ENCODE results near the gene EDN2. TPM values are rescaled to one million over a fixed set of nuclear protein-coding genes. Genes with fewer than 3 reads are reported as not detected.

The EDN2 gene
- total and polyA plus RNA-seq, 2 of the 8 experiments (the other 6 are each of a cell fraction or from before 2014, with no cell fraction given) = 0.32 to 0.39 TPM

DNA sequence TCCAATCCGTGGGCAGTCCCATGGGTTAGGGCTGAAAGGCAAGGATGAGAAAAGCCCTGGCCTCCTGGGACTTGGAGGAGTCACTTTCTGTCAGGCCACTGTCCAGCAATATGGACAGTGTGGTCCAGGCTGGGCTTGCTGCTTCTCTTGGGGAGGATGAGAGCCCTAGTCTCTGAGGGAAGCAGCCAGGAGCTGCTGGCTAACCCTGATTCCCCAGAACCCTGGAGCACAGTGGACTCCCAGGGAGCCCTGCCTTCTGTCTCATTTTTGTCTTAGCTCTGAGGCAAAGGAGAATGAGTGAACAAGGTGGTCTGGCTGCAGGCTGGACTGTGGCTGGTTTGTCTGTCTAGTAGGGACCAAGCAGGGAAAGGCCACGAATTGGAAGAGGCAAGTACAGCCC lies 23.8 kb upstream of the EDN2 start:
- no peaks in the 10 kb centered on the region for H3K27me3 ChIP-seq (replicated peaks in 1 of 4; ENCODE audit: control insufficient read depth in 3 of 4, extremely low read depth in 1 of 4, insufficient read depth in 3 of 4, low read length in 3 of 4)
- H3K79me2 ChIP-seq (ENCODE audit: control insufficient read depth in 1 of 2, insufficient read depth in 2 of 2, low read length in 2 of 2) = no peaks in the 10 kb centered on the region
- no peak overlapping the region for H3K4ac ChIP-seq (replicated peaks; ENCODE audit: insufficient read length, low read depth, low read length)
- WGBS, 2 experiments (ENCODE audit: extremely low coverage in 1 of 2, insufficient coverage in 1 of 2, insufficient read length in 1 of 2, insufficient replicate concordance in 2 of 2, low coverage in 1 of 2, low lambda C conversion rate in 2 of 2, missing lambda C conversion rate in 1 of 2) = 73% methylated on average over 2 of the region's 2 CpGs; no CpG with 5 or more reads in 1 of the 2 experiments
- no peak overlapping the region for H2AFZ ChIP-seq (ENCODE audit: low read length)
- H3K23ac ChIP-seq (ENCODE audit: insufficient read length) = no peak overlapping the region
- FAIRE-seq = no peak
- no peak overlapping the region for H3K14ac ChIP-seq (ENCODE audit: insufficient read length)
- CTCF ChIA-PET (ENCODE audit: partially characterized antibody) = interaction anchor here (0.9 to 4.3 kb wide), 13 partner anchors 8 to 193 kb away, joined by 3 to 30 read pairs (median 4); partner anchors contain the start of gene EDN2
- H2BK12ac ChIP-seq (ENCODE audit: low read depth, low read length) = no peak overlapping the region
- TF ChIP-seq EZH2 (IDR thresholded peaks at IDR 0.05; ENCODE audit: low read depth, low read length, severe bottlenecking) (no peak), CBX8 (IDR thresholded peaks at IDR 0.05; ENCODE audit: borderline replicate concordance, low read depth, low read length) (no peak)
- no peaks in the 10 kb centered on the region; a peak in 1 of 8 replicates for H3K36me3 ChIP-seq (ENCODE audit: control insufficient read depth in 2 of 4, insufficient read depth in 4 of 4, low read length in 3 of 4)
- peak overlapping the region; percentile 39; the same call in 1 of the 2 replicates for H2AK5ac ChIP-seq (ENCODE audit: low read depth, low read length)
- H2BK15ac ChIP-seq (ENCODE audit: low read length) = no peak overlapping the region
- no peak overlapping the region for H3K4me2 ChIP-seq (ENCODE audit: insufficient read depth in 1 of 2, low read depth in 2 of 2, low read length in 2 of 2)
- H2BK5ac ChIP-seq (ENCODE audit: low read depth, low read length) = no peak overlapping the region
- no peak overlapping the region for H3K27ac ChIP-seq (ENCODE audit: low read depth, low read length)
- H3K23me2 ChIP-seq (ENCODE audit: low read depth, low read length) = 0 out of 2 replicates have a peak, but pooled peaks cover 2% of the 10 kb centered on the region
- DNase-seq (ENCODE audit: low read depth in 1 of 2, low spot score in 2 of 2) = no peak
- no peaks in the 10 kb centered on the region for H3K79me1 ChIP-seq (ENCODE audit: low read depth, low read length)
- H4K8ac ChIP-seq (ENCODE audit: extremely low read depth, insufficient read depth, low read length) = no peak overlapping the region
- no peak overlapping the region for H3K9ac ChIP-seq (replicated peaks in 1 of 4; ENCODE audit: extremely low read depth in 1 of 4, low read depth in 3 of 4, low read length in 3 of 4)
- POLR2A ChIA-PET (ENCODE audit: partially characterized antibody) = interaction anchor here (1.2 to 1.6 kb wide), 3 partner anchors 9 to 67 kb away, joined by 3 read pairs; no protein-coding TSS in a partner anchor
- H3K18ac ChIP-seq (ENCODE audit: extremely low read depth, low read length) = no peak overlapping the region
- no peak overlapping the region for H2BK120ac ChIP-seq (replicated peaks; ENCODE audit: low read depth, low read length)
- peaks cover 0 to 4% (median 0%) of the 10 kb centered on the region in 4 experiments; a peak in 2 of 7 replicates for H3K4me1 ChIP-seq (replicated peaks in 1 of 4; ENCODE audit: control insufficient read depth in 3 of 4, insufficient read depth in 4 of 4, low read length in 3 of 4)
- no peaks in the 10 kb centered on the region for H3K9me3 ChIP-seq (ENCODE audit: insufficient read depth in 2 of 2, low read depth in 1 of 2, low read length in 1 of 2)
- H2BK20ac ChIP-seq (ENCODE audit: low read length) = no peak overlapping the region
- H4K91ac ChIP-seq (replicated peaks; ENCODE audit: insufficient read length, low read length) = no peak overlapping the region
- no peaks in the 10 kb centered on the region for H4K20me1 ChIP-seq (replicated peaks in 1 of 2; ENCODE audit: control insufficient read depth in 1 of 2, insufficient read depth in 2 of 2, low read length in 2 of 2)
- no peak overlapping the region for H3K4me3 ChIP-seq (ENCODE audit: extremely low read depth in 1 of 4, insufficient read depth in 2 of 4, low read depth in 3 of 4, low read length in 4 of 4)
- no peak overlapping the region for H3K56ac ChIP-seq (replicated peaks; ENCODE audit: insufficient read length, low read depth, low read length)
- no peak overlapping the region for H4K5ac ChIP-seq (ENCODE audit: insufficient read length, low read depth, low read length)
